Keratinocyte (primary cell): ENCODE data around the gene ATP4A. TPM values are rescaled to one million over a fixed set of nuclear protein-coding genes. Genes with fewer than 3 reads are reported as not detected.

ENCODE experiments used
- DNase-seq: peaks from one replicate; pipeline ENCODE4 v3.0.0-alpha.2; 2011; ENCODE audit warnings: low read depth, missing footprints, low spot score
- FAIRE-seq: peaks from 2 replicates; lab custom pipeline; 2011; peaks lifted over from hg19 to GRCh38; lab: Jason Lieb, UNC
- H2AFZ ChIP-seq: 2 replicates; pipeline ENCODE4 v1.6.0; 2012; ENCODE audit warnings: low read length, control low read depth, inconsistent platforms; ENCODE audit not compliant: control insufficient read depth
- H3K27ac ChIP-seq: 2 replicates; pipeline ENCODE4 v1.5.1; 2011; ENCODE audit warnings: low read length; ENCODE audit not compliant: control insufficient read depth, insufficient read depth
- H3K27me3 ChIP-seq: 3 replicates; pipeline ENCODE4 v1.6.0; 2011; ENCODE audit warnings: low read length; ENCODE audit not compliant: control insufficient read depth, insufficient read depth; ENCODE audit errors: extremely low read depth
- H3K36me3 ChIP-seq, 2 experiments: 2 replicates in 1 of 2; 3 replicates in 1 of 2; pipeline ENCODE4 v1.5.1; 2011; ENCODE audit warnings: low read length in 2 of 2, mild to moderate bottlenecking in 1 of 2; ENCODE audit not compliant: control insufficient read depth in 2 of 2, insufficient read depth in 2 of 2; ENCODE audit errors: extremely low read depth in 1 of 2
- H3K4me1 ChIP-seq: 3 replicates; pipeline ENCODE4 v1.5.1; 2011; ENCODE audit warnings: low read length; ENCODE audit not compliant: control insufficient read depth, insufficient read depth; ENCODE audit errors: extremely low read depth
- H3K4me2 ChIP-seq: 3 replicates; pipeline ENCODE4 v1.6.0; 2011; ENCODE audit warnings: low read depth, low read length; ENCODE audit not compliant: control insufficient read depth, insufficient read depth; ENCODE audit errors: extremely low read depth
- H3K4me3 ChIP-seq, 3 experiments: fragments of 200-600 bp in 1 of 3; sonication (generic) in 1 of 3; 2 replicates in 2 of 3; 3 replicates in 1 of 3; pipeline ENCODE4 v1.5.1; 2011 to 2016; ENCODE audit warnings: low read length in 3 of 3, mild to moderate bottlenecking in 3 of 3, control low read depth in 2 of 3, inconsistent platforms in 1 of 3, low read depth in 1 of 3, mixed read lengths in 1 of 3, mixed run types in 1 of 3, moderate library complexity in 1 of 3; ENCODE audit not compliant: control insufficient read depth in 2 of 3, insufficient read depth in 2 of 3; ENCODE audit errors: extremely low read depth in 1 of 3
- H3K79me2 ChIP-seq: 2 replicates; pipeline ENCODE4 v1.6.0; 2012; ENCODE audit warnings: low read length; ENCODE audit not compliant: control insufficient read depth, insufficient read depth
- H3K9ac ChIP-seq: 3 replicates; pipeline ENCODE4 v1.6.0; 2011; ENCODE audit warnings: low read length; ENCODE audit not compliant: control insufficient read depth, insufficient read depth; ENCODE audit errors: extremely low read depth
- H3K9me1 ChIP-seq: 3 replicates; pipeline ENCODE4 v1.6.0; 2011; ENCODE audit warnings: low read length; ENCODE audit not compliant: control insufficient read depth, insufficient read depth; ENCODE audit errors: extremely low read depth
- H3K9me3 ChIP-seq: 2 replicates; pipeline ENCODE4 v1.5.1; 2012; ENCODE audit warnings: low read depth, low read length; ENCODE audit not compliant: control insufficient read depth
- H4K20me1 ChIP-seq: 3 replicates; pipeline ENCODE4 v1.6.0; 2011; ENCODE audit warnings: low read length; ENCODE audit not compliant: control insufficient read depth, insufficient read depth; ENCODE audit errors: extremely low read depth
- EZH2 ChIP-seq: IDR thresholded peaks from one replicate; pipeline ENCODE4 v1.6.1; 2012; ENCODE audit warnings: inconsistent platforms, mild to moderate bottlenecking, low read length, moderate library complexity
- dilution Hi-C: fragments of 300-500 bp; cut with MboI; formaldehyde crosslinking; loops from one replicate; pipeline ENCODE4 v1.7.0; 2020; ENCODE audit warnings: low sequenced_read_pairs; ENCODE audit not compliant: extremely low pct_ligation_motif_present
- polyA plus RNA-seq, 5 experiments: library from polyadenylated mRNA; depleted of rRNA in 3 of 5; stranded (reverse) in 3 of 5; stranded (forward) in 1 of 5; unstranded in 1 of 5; fragments of >200 nt; gene quantifications; 1 replicate in 1 of 5; 2 replicates in 3 of 5; 3 replicates in 1 of 5; pipeline versions ENCODE4 v1.2.1 to v1.2.3, GENCODE V29; 2011 to 2012; ENCODE audit warnings: missing spikeins in 2 of 5, low read depth in 1 of 5, low replicate concordance in 1 of 5
- TF ChIP-seq, protein P1 (sequence below), 3 experiments: IDR thresholded peaks in 1 of 3; conservative IDR thresholded peaks in 1 of 3; optimal IDR thresholded peaks in 1 of 3; 2 replicates in 2 of 3; 3 replicates in 1 of 3; pipeline versions ENCODE3 to v1.5.1; 2011; ENCODE audit warnings: low read length in 3 of 3, mild to moderate bottlenecking in 3 of 3, moderate library complexity in 2 of 3, control low read depth in 1 of 3, inconsistent platforms in 1 of 3; ENCODE audit not compliant: insufficient read depth in 2 of 3; ENCODE audit errors: extremely low read depth in 1 of 3

Gene ATP4A
- polyA plus RNA-seq, 1 donor (not counting 4 experiments of a cell fraction or from before 2014, with no cell fraction given), result not detected

DNA sequence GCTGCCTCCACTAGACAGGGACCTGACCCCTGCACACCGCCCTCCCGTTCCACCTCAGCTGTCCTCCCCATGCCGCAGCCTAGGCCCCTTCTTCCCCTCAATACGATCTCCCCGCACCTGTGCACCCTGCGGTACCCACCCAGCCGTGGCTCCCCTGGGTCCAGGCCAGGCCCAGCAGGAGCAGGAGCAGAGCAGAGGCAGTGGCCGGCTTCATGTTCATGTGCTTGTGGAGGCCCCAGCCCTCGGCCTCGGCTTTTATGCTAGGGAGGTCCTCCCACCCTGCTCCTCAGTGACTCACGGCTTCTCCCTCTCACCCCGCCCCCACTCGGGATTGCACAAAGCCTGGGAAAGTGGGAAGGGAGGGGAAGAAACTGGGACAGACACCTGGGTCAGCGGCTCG lies 61.8 kb downstream of the ATP4A start:
- Histone ChIP-seq H3K79me2 (peaks cover 2% of the 10 kb centered on the region), H3K4me1 (peaks cover 11% of the 10 kb centered on the region), H3K36me3 (peaks cover 36 to 54% of the 10 kb centered on the region in 2 experiments), H4K20me1 (peaks cover 4% of the 10 kb centered on the region), H3K27me3 (no peaks in the 10 kb centered on the region), H3K4me3 (no peak overlapping the region), H3K9me3 (no peaks in the 10 kb centered on the region), H3K27ac (no peak overlapping the region), H3K4me2 (no peak overlapping the region), H2AFZ (no peak overlapping the region), H3K9me1 (no peaks in the 10 kb centered on the region), H3K9ac (no peak overlapping the region)
- FAIRE-seq, result no peak
- no peak for DNase-seq
- TF ChIP-seq, protein P1, sequence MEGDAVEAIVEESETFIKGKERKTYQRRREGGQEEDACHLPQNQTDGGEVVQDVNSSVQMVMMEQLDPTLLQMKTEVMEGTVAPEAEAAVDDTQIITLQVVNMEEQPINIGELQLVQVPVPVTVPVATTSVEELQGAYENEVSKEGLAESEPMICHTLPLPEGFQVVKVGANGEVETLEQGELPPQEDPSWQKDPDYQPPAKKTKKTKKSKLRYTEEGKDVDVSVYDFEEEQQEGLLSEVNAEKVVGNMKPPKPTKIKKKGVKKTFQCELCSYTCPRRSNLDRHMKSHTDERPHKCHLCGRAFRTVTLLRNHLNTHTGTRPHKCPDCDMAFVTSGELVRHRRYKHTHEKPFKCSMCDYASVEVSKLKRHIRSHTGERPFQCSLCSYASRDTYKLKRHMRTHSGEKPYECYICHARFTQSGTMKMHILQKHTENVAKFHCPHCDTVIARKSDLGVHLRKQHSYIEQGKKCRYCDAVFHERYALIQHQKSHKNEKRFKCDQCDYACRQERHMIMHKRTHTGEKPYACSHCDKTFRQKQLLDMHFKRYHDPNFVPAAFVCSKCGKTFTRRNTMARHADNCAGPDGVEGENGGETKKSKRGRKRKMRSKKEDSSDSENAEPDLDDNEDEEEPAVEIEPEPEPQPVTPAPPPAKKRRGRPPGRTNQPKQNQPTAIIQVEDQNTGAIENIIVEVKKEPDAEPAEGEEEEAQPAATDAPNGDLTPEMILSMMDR (optimal IDR thresholded peaks at IDR 0.05 in 1 of 3, IDR thresholded peaks at IDR 0.05 in 1 of 3, conservative IDR thresholded peaks at IDR 0.05 in 1 of 3; ENCODE audit: extremely low read depth in 1 of 3, insufficient read depth in 2 of 3, low read length in 3 of 3), result no peak
- TF ChIP-seq EZH2, result no peak
- dilution Hi-C loops, result no loop called here

DNA sequence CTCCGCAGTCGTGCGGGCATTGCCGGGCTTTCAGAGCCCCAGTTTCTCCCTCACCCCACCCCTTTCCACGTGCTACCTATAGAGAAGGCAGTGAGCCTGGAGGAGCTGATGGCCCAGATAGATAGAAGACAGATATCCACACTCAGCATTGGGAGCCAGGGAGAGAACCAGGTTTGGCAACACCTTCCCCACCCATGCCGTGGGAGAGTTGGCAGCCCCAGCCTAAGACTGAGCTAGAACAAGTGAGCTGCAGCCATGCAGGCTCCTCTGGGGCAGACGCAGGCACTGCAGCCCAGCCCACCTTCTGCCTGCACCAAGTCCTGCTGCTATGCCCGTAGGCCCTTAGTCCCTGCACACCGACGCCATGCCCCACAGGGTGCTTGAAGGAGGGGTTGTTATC lies 62.8 kb downstream of the ATP4A start:
- Histone ChIP-seq H3K4me1 (peaks cover 11% of the 10 kb centered on the region), H3K4me2 (no peak overlapping the region), H3K9ac (no peak overlapping the region), H3K9me1 (no peaks in the 10 kb centered on the region), H3K36me3 (peaks cover 29 to 46% of the 10 kb centered on the region in 2 experiments), H3K79me2 (no peaks in the 10 kb centered on the region), H4K20me1 (peaks cover 4% of the 10 kb centered on the region), H3K4me3 (no peak overlapping the region), H3K27ac (no peak overlapping the region), H3K27me3 (no peaks in the 10 kb centered on the region), H2AFZ (no peak overlapping the region), H3K9me3 (no peaks in the 10 kb centered on the region)
- no peak for FAIRE-seq
- dilution Hi-C loops, result no loop called here
- DNase-seq, result no peak
- TF ChIP-seq EZH2, result no peak
- TF ChIP-seq, protein P1 (optimal IDR thresholded peaks at IDR 0.05 in 1 of 3, IDR thresholded peaks at IDR 0.05 in 1 of 3, conservative IDR thresholded peaks at IDR 0.05 in 1 of 3; ENCODE audit: extremely low read depth in 1 of 3, insufficient read depth in 2 of 3, low read length in 3 of 3), result no peak

Other genes with a start within 250 kb of the ATP4A start
- gene CD22, start 234.5 kb downstream of the ATP4A start, polyA plus RNA-seq, result 0.06 to 0.42 TPM (median 0.26 TPM) in 3 replicates
- gene FFAR1, start 215.8 kb downstream of the ATP4A start, polyA plus RNA-seq, result not detected in 3 replicates
- gene FFAR3, start 205.2 kb downstream of the ATP4A start, polyA plus RNA-seq, result not detected in 3 replicates
- gene GPR42, start 192.6 kb downstream of the ATP4A start, polyA plus RNA-seq, result not detected in 3 replicates
- gene FFAR2, start 115.4 kb downstream of the ATP4A start, polyA plus RNA-seq, result not detected in 3 replicates
- 53.5 to 188 TPM (median 85.4 TPM) in 3 replicates for gene KRTDAP, start 73.2 kb downstream of the ATP4A start, polyA plus RNA-seq
- gene DMKN, start 50.0 kb downstream of the ATP4A start, polyA plus RNA-seq, result 235 to 251 TPM (median 238 TPM) in 3 replicates
- 28.8 to 59.0 TPM (median 49.0 TPM) in 3 replicates for gene SBSN, start 35.3 kb downstream of the ATP4A start, polyA plus RNA-seq
- gene GAPDHS, start 30.2 kb downstream of the ATP4A start, polyA plus RNA-seq, result 0.08 TPM in 1 of 3 replicates, not detected in the others
- 130 to 206 TPM (median 134 TPM) in 3 replicates for gene TMEM147, start 18.0 kb downstream of the ATP4A start, polyA plus RNA-seq
- not detected in 3 replicates for gene PMIS2, start 22.5 kb upstream of the ATP4A start, polyA plus RNA-seq
- gene HAUS5, start 49.1 kb upstream of the ATP4A start, polyA plus RNA-seq, result 3.1 to 3.7 TPM (median 3.5 TPM) in 3 replicates
- gene RBM42, start 65.4 kb upstream of the ATP4A start, polyA plus RNA-seq, result 29.8 to 40.8 TPM (median 30.4 TPM) in 3 replicates
- 0.14 to 0.99 TPM (median 0.43 TPM) in 3 replicates for gene ETV2, start 78.1 kb upstream of the ATP4A start, polyA plus RNA-seq
- gene COX6B1, start 84.7 kb upstream of the ATP4A start, polyA plus RNA-seq, result 509 to 705 TPM (median 560 TPM) in 3 replicates
- gene UPK1A, start 102.9 kb upstream of the ATP4A start, polyA plus RNA-seq, result 0.05 to 0.15 TPM (median 0.09 TPM) in 3 replicates
- not detected in 3 replicates for gene ZBTB32, start 140.9 kb upstream of the ATP4A start, polyA plus RNA-seq
- 7.7 to 16.7 TPM (median 8.8 TPM) in 3 replicates for gene KMT2B, start 154.3 kb upstream of the ATP4A start, polyA plus RNA-seq
- 0.27 to 1.2 TPM (median 0.34 TPM) in 3 replicates for gene IGFLR1, start 178.8 kb upstream of the ATP4A start, polyA plus RNA-seq
- 8.9 to 14.7 TPM (median 11.4 TPM) in 3 replicates for gene U2AF1L4, start 181.8 kb upstream of the ATP4A start, polyA plus RNA-seq
- 36.2 to 53.8 TPM (median 49.7 TPM) in 3 replicates for gene PSENEN, start 182.0 kb upstream of the ATP4A start, polyA plus RNA-seq
- 6.7 to 11.8 TPM (median 9.2 TPM) in 3 replicates for gene LIN37, start 184.9 kb upstream of the ATP4A start, polyA plus RNA-seq
- not detected in 3 replicates for gene HSPB6, start 193.4 kb upstream of the ATP4A start, polyA plus RNA-seq
- gene PROSER3, start 194.5 kb upstream of the ATP4A start, polyA plus RNA-seq, result 5.3 to 15.5 TPM (median 5.5 TPM) in 3 replicates
- gene ARHGAP33, start 211.9 kb upstream of the ATP4A start, polyA plus RNA-seq, result 0.23 to 0.93 TPM (median 0.49 TPM) in 3 replicates
- not detected in 3 replicates for gene PRODH2, start 249.2 kb upstream of the ATP4A start, polyA plus RNA-seq